Transverse colon (tissue), 4 donors: ENCODE results near the gene CCR3. TPM values are rescaled to one million over a fixed set of nuclear protein-coding genes. Genes with fewer than 3 reads are reported as not detected.

Experiments used
- DNase-seq: peaks from one replicate; pipeline ENCODE4 v3.0.0-alpha.2; 2019
- H3K27ac ChIP-seq, 4 donors: fragments of 200-600 bp; sonication (generic); 2 replicates each; pipeline ENCODE4 v1.5.1; 2016 to 2018; ENCODE audit warnings: inconsistent platforms in 4 of 4
- H3K27me3 ChIP-seq: fragments of 200-600 bp; sonication (generic); 2 replicates; pipeline ENCODE4 v1.5.1; 2017; ENCODE audit warnings: inconsistent platforms
- H3K36me3 ChIP-seq, 4 donors: fragments of 200-600 bp; sonication (generic); 2 replicates each; pipeline ENCODE4 v1.5.1; 2017 to 2019; ENCODE audit warnings: inconsistent platforms in 4 of 4
- H3K4me1 ChIP-seq, 4 donors: fragments of 200-600 bp; sonication (generic); 2 replicates each; pipeline ENCODE4 v1.5.1; 2017 to 2020; ENCODE audit warnings: inconsistent platforms in 4 of 4
- H3K4me3 ChIP-seq, 4 donors: fragments of 200-600 bp; sonication (generic); 1 replicate in 1 of 4; 2 replicates in 3 of 4; pipeline versions ENCODE4 v1.5.1 to v1.6.1; 2017 to 2019; ENCODE audit warnings: inconsistent platforms in 4 of 4
- H3K9me3 ChIP-seq, 2 donors: fragments of 200-600 bp; sonication (generic); 2 replicates each; pipeline ENCODE4 v1.5.1; 2017 to 2019; ENCODE audit warnings: inconsistent platforms in 2 of 2
- EP300 ChIP-seq: sonication (generic); formaldehyde crosslinking; IDR thresholded peaks from one replicate; pipeline ENCODE4 v1.6.1; 2017; ENCODE audit warnings: antibody characterized with exemption, low read depth
- POLR2A ChIP-seq: fragments of 450-650 bp; IDR thresholded peaks from one replicate; pipeline ENCODE4 v1.6.1; 2016; ENCODE audit warnings: antibody characterized with exemption, mild to moderate bottlenecking, moderate library complexity
- POLR2AphosphoS5 ChIP-seq, 3 donors: sonication (generic); formaldehyde crosslinking; IDR thresholded peaks; one replicate each; pipeline ENCODE4 v1.6.1; 2016; ENCODE audit warnings: antibody characterized with exemption in 3 of 3
- WGBS, 2 donors: methylation state at CpG; one replicate each; pipeline ENCODE4 v1.1.5; 2018; ENCODE audit warnings: low coverage in 1 of 2; 5-methylcytosine and 5-hydroxymethylcytosine counted together
- in situ Hi-C, 4 donors: fragments of 200-750 bp; cut with MboI; loops; one replicate each; pipeline versions ENCODE4 v1.15.0 to v1.15.1; 2017; ENCODE audit warnings: low sequenced_read_pairs in 3 of 4, low pct_ligation_motif_present in 1 of 4, low pct_unique_long_range_greater_than_20kb in 1 of 4
- intact Hi-C: fragments of 100-400 bp; cut with DNase I; formaldehyde crosslinking; loops from one replicate; pipeline ENCODE4 v1.15.1; 2023; ENCODE audit warnings: low total_unique reads
- total RNA-seq, 4 donors: library from RNA; depleted of rRNA; stranded (reverse); fragments of >200 nt; gene quantifications; one replicate each; pipeline ENCODE4 v1.1.0, GENCODE V29; 2016
- TF ChIP-seq, protein P1 (sequence below), 5 experiments: fragments of 200-600 bp in 3 of 5; fragments of 450-650 bp in 2 of 5; sonication (generic) in 3 of 5; IDR thresholded peaks; 1 replicate in 2 of 5; 2 replicates in 3 of 5; pipeline ENCODE4 v1.5.1; 2016 to 2017; ENCODE audit warnings: antibody characterized with exemption in 5 of 5, inconsistent platforms in 3 of 5, mild to moderate bottlenecking in 2 of 5, moderate library complexity in 1 of 5

Gene CCR3
- not detected for total RNA-seq

GRCh38 chr3:46242120-46242519 lies at the start of gene CCR3:
Gene CCR3 (plus strand): TSS chr3:46242460. CDS start chr3:46265159, 22,699 bp downstream.
- no peak for TF ChIP-seq EP300
- TF ChIP-seq, protein P1, sequence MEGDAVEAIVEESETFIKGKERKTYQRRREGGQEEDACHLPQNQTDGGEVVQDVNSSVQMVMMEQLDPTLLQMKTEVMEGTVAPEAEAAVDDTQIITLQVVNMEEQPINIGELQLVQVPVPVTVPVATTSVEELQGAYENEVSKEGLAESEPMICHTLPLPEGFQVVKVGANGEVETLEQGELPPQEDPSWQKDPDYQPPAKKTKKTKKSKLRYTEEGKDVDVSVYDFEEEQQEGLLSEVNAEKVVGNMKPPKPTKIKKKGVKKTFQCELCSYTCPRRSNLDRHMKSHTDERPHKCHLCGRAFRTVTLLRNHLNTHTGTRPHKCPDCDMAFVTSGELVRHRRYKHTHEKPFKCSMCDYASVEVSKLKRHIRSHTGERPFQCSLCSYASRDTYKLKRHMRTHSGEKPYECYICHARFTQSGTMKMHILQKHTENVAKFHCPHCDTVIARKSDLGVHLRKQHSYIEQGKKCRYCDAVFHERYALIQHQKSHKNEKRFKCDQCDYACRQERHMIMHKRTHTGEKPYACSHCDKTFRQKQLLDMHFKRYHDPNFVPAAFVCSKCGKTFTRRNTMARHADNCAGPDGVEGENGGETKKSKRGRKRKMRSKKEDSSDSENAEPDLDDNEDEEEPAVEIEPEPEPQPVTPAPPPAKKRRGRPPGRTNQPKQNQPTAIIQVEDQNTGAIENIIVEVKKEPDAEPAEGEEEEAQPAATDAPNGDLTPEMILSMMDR (IDR thresholded peaks at IDR 0.05) = no peak
- TF ChIP-seq POLR2A = no peak
- no peak for TF ChIP-seq POLR2AphosphoS5 (IDR thresholded peaks at IDR 0.05)
- no peak for DNase-seq
- in situ Hi-C loops (no loop called here), intact Hi-C loops (no loop called here)
- Histone ChIP-seq H3K36me3 (no peaks in the 10 kb centered on the region), H3K27me3 (no peaks in the 10 kb centered on the region), H3K4me1 (no peaks in the 10 kb centered on the region), H3K27ac (no peak within 1 kb of the TSS), H3K4me3 (no peak within 1 kb of the TSS), H3K9me3 (no peaks in the 10 kb centered on the region)
- 72 to 79% methylated on average over 4 of the region's 4 CpGs for WGBS, 2 donors

GRCh38 chr3:46192939-46193338 lies 49.3 kb upstream of the CCR3 start:
- DNase-seq = no peak
- no peak overlapping the region for H3K27ac ChIP-seq
- in situ Hi-C loops = no loop called here

DNA sequence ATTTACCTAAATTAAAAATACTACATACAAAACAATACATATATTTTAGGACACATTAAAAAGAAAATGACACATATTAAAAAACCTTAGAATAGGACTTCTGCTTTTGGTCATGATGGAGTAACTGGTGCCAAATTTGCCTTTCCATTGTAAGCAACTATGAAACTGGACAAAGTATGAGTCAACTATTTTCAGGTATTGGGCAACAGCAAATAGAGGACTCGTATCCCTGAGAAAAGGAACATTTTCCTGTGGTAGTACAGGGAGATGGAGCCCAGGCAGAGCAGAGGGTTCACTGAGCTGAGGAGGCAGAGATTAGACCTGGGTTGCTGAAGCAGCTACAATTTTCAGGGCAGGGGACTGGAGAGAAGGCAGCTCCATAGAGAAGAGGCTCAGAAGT lies 48.8 kb upstream of the CCR3 start:
- Histone ChIP-seq H3K4me3 (no peak overlapping the region), H3K27ac (no peak overlapping the region), H3K36me3 (no peaks in the 10 kb centered on the region), H3K27me3 (no peaks in the 10 kb centered on the region), H3K4me1 (no peaks in the 10 kb centered on the region), H3K9me3 (peaks cover 5 to 9% of the 10 kb centered on the region in 2 donors)
- TF ChIP-seq, protein P1 (IDR thresholded peaks at IDR 0.05) = no peak
- TF ChIP-seq EP300 (no peak), POLR2AphosphoS5 (IDR thresholded peaks at IDR 0.05) (no peak), POLR2A (no peak)
- in situ Hi-C loops (no loop called here), intact Hi-C loops (no loop called here)
- DNase-seq = no peak
- WGBS, 2 donors = 63 to 70% methylated on average over 1 of the region's 1 CpG

More at GRCh38 chr3:46192939-46193338, 49.3 kb upstream of the CCR3 start:
- intact Hi-C loops = no loop called here
- Histone ChIP-seq H3K36me3 (no peaks in the 10 kb centered on the region), H3K9me3 (peaks cover 1 to 9% of the 10 kb centered on the region in 2 donors), H3K27me3 (no peaks in the 10 kb centered on the region), H3K4me3 (no peak overlapping the region), H3K4me1 (no peaks in the 10 kb centered on the region)
- TF ChIP-seq POLR2A (no peak), POLR2AphosphoS5 (IDR thresholded peaks at IDR 0.05) (no peak)
- WGBS, 2 donors = 76 to 87% methylated on average over 5 of the region's 5 CpGs

GRCh38 chr3:46194868-46195553 lies 47.2 kb upstream of the CCR3 start:
- DNase-seq = no peak
- no peak overlapping the region for H3K27ac ChIP-seq
- H3K36me3 ChIP-seq = no peaks in the 10 kb centered on the region
- in situ Hi-C loops (no loop called here), intact Hi-C loops (no loop called here)
- TF ChIP-seq, protein P1 (IDR thresholded peaks at IDR 0.05) = no peak
- TF ChIP-seq POLR2AphosphoS5 (IDR thresholded peaks at IDR 0.05) (no peak), POLR2A (no peak), EP300 (no peak)
- H3K4me3 ChIP-seq = no peak overlapping the region
- H3K9me3 ChIP-seq = peaks cover 5 to 9% of the 10 kb centered on the region in 2 donors
- 92 to 94% methylated on average over 3 to 4 of the region's 4 CpGs for WGBS, 2 donors
- H3K27me3 ChIP-seq = no peaks in the 10 kb centered on the region
- H3K4me1 ChIP-seq = no peaks in the 10 kb centered on the region
